BE2C (cell line): ENCODE results near the gene ZDHHC14.

ENCODE experiments used
- DNase-seq: peaks from one replicate; pipeline ENCODE4 v3.0.0-alpha.2; 2020
- H3K27me3 ChIP-seq: fragments of 250-450 bp; sonication (Bioruptor Pico); 2 replicates; pipeline ENCODE4 v1.5.1; 2020; ENCODE audit warnings: mild to moderate bottlenecking
- H3K36me3 ChIP-seq: fragments of 250-450 bp; sonication (Bioruptor Pico); 2 replicates; pipeline ENCODE4 v1.5.1; 2020; ENCODE audit warnings: mild to moderate bottlenecking
- H3K4me1 ChIP-seq: fragments of 250-450 bp; sonication (Bioruptor Pico); 2 replicates; pipeline ENCODE4 v1.5.1; 2020
- H3K4me3 ChIP-seq: 2 replicates; pipeline ENCODE4 v1.5.1; 2011; ENCODE audit warnings: low read depth, low read length
- H3K9me3 ChIP-seq: fragments of 250-450 bp; sonication (Bioruptor Pico); 2 replicates; pipeline ENCODE4 v1.5.1; 2020
- TF ChIP-seq, protein P1 (sequence below): IDR thresholded peaks from 2 replicates; pipeline ENCODE4 v1.5.1; 2012; ENCODE audit warnings: mild to moderate bottlenecking, low read depth, low read length

ZDHHC14 gene

DNA sequence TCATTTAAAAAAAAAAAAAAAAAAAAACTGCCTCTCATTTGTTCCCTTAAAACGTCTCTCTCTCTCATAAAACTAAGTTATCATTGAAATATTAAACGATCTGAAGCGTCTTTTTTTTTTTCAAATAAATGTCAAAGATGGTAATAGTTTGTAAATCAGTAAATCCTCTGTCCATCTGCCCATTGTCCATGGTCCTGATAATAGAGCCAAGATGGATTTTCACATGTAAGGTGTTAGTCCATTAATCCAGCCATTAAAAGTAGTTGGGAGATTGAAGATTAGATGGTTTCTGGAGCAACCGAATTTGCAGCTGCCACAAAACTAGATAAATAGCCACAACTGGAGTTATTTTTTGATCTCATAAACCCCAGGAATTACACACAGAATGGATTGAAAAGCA is 296.2 kb downstream of the ZDHHC14 start:
- TF ChIP-seq, protein P1, sequence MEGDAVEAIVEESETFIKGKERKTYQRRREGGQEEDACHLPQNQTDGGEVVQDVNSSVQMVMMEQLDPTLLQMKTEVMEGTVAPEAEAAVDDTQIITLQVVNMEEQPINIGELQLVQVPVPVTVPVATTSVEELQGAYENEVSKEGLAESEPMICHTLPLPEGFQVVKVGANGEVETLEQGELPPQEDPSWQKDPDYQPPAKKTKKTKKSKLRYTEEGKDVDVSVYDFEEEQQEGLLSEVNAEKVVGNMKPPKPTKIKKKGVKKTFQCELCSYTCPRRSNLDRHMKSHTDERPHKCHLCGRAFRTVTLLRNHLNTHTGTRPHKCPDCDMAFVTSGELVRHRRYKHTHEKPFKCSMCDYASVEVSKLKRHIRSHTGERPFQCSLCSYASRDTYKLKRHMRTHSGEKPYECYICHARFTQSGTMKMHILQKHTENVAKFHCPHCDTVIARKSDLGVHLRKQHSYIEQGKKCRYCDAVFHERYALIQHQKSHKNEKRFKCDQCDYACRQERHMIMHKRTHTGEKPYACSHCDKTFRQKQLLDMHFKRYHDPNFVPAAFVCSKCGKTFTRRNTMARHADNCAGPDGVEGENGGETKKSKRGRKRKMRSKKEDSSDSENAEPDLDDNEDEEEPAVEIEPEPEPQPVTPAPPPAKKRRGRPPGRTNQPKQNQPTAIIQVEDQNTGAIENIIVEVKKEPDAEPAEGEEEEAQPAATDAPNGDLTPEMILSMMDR = no peak
- no peaks in the 10 kb centered on the region for H3K36me3 ChIP-seq
- no peaks in the 10 kb centered on the region for H3K27me3 ChIP-seq
- H3K4me3 ChIP-seq = no peak overlapping the region
- no peaks in the 10 kb centered on the region for H3K9me3 ChIP-seq
- peaks cover 6% of the 10 kb centered on the region for H3K4me1 ChIP-seq
- DNase-seq = no peak

GRCh38 chr6:157679605-157680580 is 298.9 kb downstream of the ZDHHC14 start:
- Histone ChIP-seq H3K27me3 (no peaks in the 10 kb centered on the region), H3K4me3 (no peak overlapping the region), H3K9me3 (no peaks in the 10 kb centered on the region), H3K36me3 (no peaks in the 10 kb centered on the region), H3K4me1 (peaks cover 6% of the 10 kb centered on the region)
- no peak for DNase-seq
- TF ChIP-seq, protein P1 = no peak

- Histone ChIP-seq H3K27me3 (no peaks in the 10 kb centered on the region), H3K4me1 (peaks cover 6% of the 10 kb centered on the region), H3K36me3 (no peaks in the 10 kb centered on the region), H3K9me3 (no peaks in the 10 kb centered on the region), H3K4me3 (no peak overlapping the region)
- TF ChIP-seq, protein P1 = no peak
- DNase-seq = peak; percentile 67
Measured at GRCh38 chr6:157681041-157681650, 300.2 kb downstream of the ZDHHC14 start.

DNA sequence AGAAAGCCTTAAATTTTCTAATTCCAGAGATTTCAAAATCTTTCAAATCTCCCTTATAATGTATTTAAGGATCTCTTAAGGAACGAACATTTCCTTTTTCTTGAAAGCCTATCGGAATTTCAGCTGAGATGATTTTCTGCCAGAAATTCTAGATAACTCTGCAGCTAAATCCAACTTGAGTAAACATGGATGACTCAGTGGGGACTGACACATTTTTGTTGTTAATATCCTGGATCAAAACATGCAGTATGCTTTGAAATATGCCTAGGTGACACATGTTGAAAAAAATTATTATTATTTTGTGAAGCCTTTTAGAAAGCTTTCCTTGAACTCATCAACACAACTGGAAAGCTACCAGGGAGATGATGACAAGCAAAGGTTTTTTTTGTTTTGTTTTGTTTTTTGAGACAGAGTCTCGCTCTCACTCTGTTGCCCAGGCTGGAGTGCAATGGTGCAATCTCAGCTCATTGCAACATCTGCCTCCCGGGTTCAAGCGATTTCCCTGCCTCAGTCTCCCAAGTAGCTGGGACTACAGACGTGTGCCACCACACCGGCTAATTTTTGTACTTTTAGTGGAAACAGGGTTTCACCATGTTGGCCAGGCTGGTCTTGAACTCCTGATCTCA is 302.0 kb downstream of the ZDHHC14 start:
- H3K36me3 ChIP-seq = no peaks in the 10 kb centered on the region
- H3K4me1 ChIP-seq = peaks cover 6% of the 10 kb centered on the region
- H3K27me3 ChIP-seq = no peaks in the 10 kb centered on the region
- DNase-seq = no peak
- no peak overlapping the region for H3K4me3 ChIP-seq
- H3K9me3 ChIP-seq = no peaks in the 10 kb centered on the region
- TF ChIP-seq, protein P1 = no peak

- Histone ChIP-seq H3K4me3 (no peak overlapping the region), H3K27me3 (no peaks in the 10 kb centered on the region), H3K4me1 (peaks cover 6% of the 10 kb centered on the region), H3K9me3 (no peaks in the 10 kb centered on the region), H3K36me3 (no peaks in the 10 kb centered on the region)
- TF ChIP-seq, protein P1 = no peak
- no peak for DNase-seq
Measured at GRCh38 chr6:157683707-157684106, 302.7 kb downstream of the ZDHHC14 start.
